Esophagus (tissue), 2 donors: ENCODE measurements around the gene OXCT1. TPM values are rescaled to one million over a fixed set of nuclear protein-coding genes. Genes with fewer than 3 reads are reported as not detected.

ENCODE experiments used
- H3K27ac ChIP-seq, 2 donors: one replicate each; pipeline ENCODE4 v1.5.1; 2013; ENCODE audit warnings: low read depth in 2 of 2, mild to moderate bottlenecking in 2 of 2, inconsistent platforms in 1 of 2, low read length in 1 of 2, moderate library complexity in 1 of 2
- H3K27me3 ChIP-seq, 2 donors: one replicate each; pipeline ENCODE4 v1.6.1; 2013; ENCODE audit warnings: low read length in 2 of 2, control low read depth in 1 of 2, mild to moderate bottlenecking in 1 of 2; ENCODE audit not compliant: insufficient read depth in 2 of 2, control insufficient read depth in 1 of 2
- H3K36me3 ChIP-seq, 2 donors: one replicate each; pipeline ENCODE4 v1.6.1; 2013; ENCODE audit warnings: low read length in 1 of 2; ENCODE audit not compliant: control insufficient read depth in 2 of 2, insufficient read depth in 2 of 2
- H3K4me1 ChIP-seq, 2 donors: one replicate each; pipeline ENCODE4 v1.6.1; 2013; ENCODE audit warnings: low read length in 1 of 2; ENCODE audit not compliant: control insufficient read depth in 2 of 2, insufficient read depth in 2 of 2
- H3K4me3 ChIP-seq, 2 donors: one replicate each; pipeline ENCODE4 v1.5.1; 2013; ENCODE audit warnings: low read length in 2 of 2, mild to moderate bottlenecking in 2 of 2, low read depth in 1 of 2, moderate library complexity in 1 of 2
- H3K9me3 ChIP-seq, 2 donors: one replicate each; pipeline ENCODE4 v1.6.1; 2013; ENCODE audit warnings: mild to moderate bottlenecking in 2 of 2, low read depth in 1 of 2, low read length in 1 of 2, moderate library complexity in 1 of 2; ENCODE audit not compliant: control insufficient read depth in 2 of 2, insufficient read depth in 1 of 2
- WGBS, 2 donors: extraction: QIAGEN DNeasy Blood & Tissue Kit; methylation state at CpG; one replicate each; pipeline ENCODE4 v1.1.7; 2013; 5-methylcytosine and 5-hydroxymethylcytosine counted together
- polyA plus RNA-seq, 2 donors: library from polyadenylated mRNA; stranded (reverse); fragments of 200-250 nt; gene quantifications; one replicate each; pipeline ENCODE4 v1.2.3, GENCODE V29; 2013
- donor health status: healthy with polysubstance abuse.
- donor health status: Bipolar disorder and iron deficiency.

Gene OXCT1
- polyA plus RNA-seq, 2 donors, result 11.4 to 28.6 TPM

DNA sequence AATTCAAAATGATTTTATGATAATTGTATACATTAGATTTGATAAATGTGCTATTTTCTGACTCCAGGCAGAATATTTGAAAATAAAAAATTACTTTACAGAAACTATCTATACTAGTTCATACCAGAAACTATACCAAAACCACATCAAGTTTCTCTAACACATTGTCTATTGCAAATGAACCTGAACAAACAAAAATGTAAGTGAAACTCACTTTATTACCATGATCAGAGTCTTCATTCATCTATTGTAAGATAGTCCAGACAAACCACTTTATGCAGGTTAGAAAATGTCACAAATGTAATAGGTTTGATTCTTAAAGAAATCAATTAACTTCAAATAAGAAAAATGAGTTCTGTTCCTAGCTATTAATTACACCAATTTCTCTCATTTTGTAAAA is 99.4 kb downstream of the OXCT1 start:
- no peaks in the 10 kb centered on the region for H3K27me3 ChIP-seq
- H3K9me3 ChIP-seq, result no peaks in the 10 kb centered on the region
- H3K4me1 ChIP-seq, result no peaks in the 10 kb centered on the region
- H3K4me3 ChIP-seq, result no peak overlapping the region
- H3K27ac ChIP-seq, result no peak overlapping the region
- H3K36me3 ChIP-seq, result no peaks in the 10 kb centered on the region

DNA sequence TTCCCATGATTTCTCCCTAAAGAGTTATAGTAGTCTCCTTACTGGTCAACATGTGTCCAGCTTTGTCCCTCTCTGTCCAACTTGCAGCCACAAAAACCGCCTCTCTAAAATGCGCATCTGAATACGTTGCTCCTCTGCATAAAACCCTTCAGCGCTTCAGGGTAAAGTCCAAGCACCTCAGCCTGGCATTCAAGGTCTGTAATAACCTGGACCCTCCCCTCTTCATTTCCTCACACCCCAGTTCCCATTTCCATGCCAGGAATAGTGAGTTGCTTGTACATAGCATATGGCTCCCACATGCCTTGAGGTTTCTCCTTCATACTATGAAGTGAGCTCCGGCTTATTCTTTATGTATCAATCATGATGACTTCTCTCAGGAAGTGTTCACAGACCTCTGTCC is 101.5 kb downstream of the OXCT1 start:
- Histone ChIP-seq H3K27ac (no peak overlapping the region), H3K27me3 (no peaks in the 10 kb centered on the region), H3K36me3 (no peaks in the 10 kb centered on the region), H3K9me3 (no peaks in the 10 kb centered on the region), H3K4me3 (no peak overlapping the region), H3K4me1 (no peaks in the 10 kb centered on the region)
- WGBS, 2 donors, result 97 to 98% methylated on average over 5 of the region's 5 CpGs

DNA sequence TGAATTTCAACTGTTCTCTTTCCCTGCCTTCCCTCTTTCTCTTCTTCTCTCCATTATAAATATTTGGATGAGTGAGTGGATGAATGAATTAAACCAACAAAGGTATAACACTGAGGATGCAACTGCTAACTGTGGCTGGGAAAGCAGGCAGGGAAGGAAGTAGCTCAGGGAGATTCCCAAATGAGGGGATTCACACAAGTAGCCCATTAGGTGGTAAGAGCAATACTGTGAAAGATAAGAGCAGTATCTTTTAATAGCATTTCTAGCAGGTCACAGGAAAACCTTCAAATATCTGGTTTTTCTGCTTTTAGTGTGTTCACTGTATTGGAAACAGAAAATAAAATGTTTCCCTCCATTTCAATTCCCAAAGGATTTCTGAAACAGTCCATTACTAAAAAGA is 105.6 kb downstream of the OXCT1 start:
- Histone ChIP-seq H3K9me3 (no peaks in the 10 kb centered on the region), H3K4me3 (no peak overlapping the region), H3K4me1 (no peaks in the 10 kb centered on the region), H3K36me3 (no peaks in the 10 kb centered on the region), H3K27me3 (no peaks in the 10 kb centered on the region), H3K27ac (no peak overlapping the region)

DNA sequence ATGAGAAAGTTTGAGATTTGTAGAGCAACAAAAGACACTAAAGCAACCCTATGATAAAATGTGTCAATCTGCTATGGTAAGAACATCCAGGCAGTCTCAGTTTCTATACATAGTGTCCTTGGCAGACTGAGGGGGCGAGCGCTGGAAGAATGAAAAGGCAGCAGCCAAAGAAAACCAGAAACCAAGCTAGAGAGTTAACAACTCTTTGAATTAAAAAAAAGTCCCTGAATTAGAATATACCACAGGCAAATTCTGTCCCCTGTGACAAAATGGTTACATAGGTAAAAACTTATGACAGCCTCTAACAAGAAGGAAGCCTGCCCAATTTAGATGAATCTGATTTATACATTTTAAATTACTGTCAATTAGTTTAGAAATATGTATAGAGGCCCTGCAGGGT is 106.7 kb downstream of the OXCT1 start:
- Histone ChIP-seq H3K36me3 (no peaks in the 10 kb centered on the region), H3K27me3 (no peaks in the 10 kb centered on the region), H3K4me1 (no peaks in the 10 kb centered on the region), H3K9me3 (no peaks in the 10 kb centered on the region), H3K4me3 (no peak overlapping the region), H3K27ac (no peak overlapping the region)
- WGBS, 2 donors, result 90 to 95% methylated on average over 2 of the region's 2 CpGs

DNA sequence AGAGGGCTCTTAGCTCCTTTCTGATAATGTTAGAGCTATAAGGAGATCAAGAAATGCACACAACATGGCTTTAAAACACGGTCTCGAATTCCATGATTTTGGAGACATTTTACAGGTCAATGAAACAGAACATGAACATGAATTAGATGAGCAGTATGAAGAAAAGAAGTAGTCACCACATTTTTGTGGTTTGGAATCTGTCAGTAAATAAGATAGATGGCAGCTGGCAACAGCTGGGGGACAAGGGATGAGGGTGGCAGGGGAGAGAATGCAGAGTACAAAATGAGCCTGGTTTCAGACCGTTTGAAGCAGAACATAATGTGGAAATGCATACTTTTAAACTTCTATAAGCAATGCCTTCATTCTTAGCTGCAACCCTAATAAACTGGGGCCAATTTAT is 107.1 kb downstream of the OXCT1 start:
- H3K4me3 ChIP-seq, result no peak overlapping the region
- H3K27me3 ChIP-seq, result no peaks in the 10 kb centered on the region
- WGBS, 2 donors, result 46 to 62% methylated on average over 3 of the region's 3 CpGs
- H3K4me1 ChIP-seq, result no peaks in the 10 kb centered on the region
- H3K27ac ChIP-seq, result no peak overlapping the region
- no peaks in the 10 kb centered on the region for H3K36me3 ChIP-seq
- H3K9me3 ChIP-seq, result no peaks in the 10 kb centered on the region

DNA sequence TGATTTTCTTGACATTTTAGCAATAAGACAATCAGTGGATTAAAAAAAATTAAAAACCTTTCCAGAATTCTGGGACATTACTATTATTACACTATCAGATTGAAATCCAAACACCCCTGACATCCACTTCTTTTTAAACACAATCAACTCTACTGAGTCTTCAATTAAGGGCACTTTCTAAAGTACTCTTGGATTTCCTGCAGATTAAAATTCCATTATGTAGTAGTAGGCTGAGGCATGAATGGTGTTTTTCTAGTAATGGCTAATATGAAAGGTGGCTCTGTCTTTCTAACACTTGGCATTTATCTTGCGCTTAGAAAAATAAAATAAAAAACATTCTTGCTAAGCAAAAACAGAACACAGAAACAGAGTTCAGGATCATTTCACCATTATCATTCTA is 107.8 kb downstream of the OXCT1 start:
- Histone ChIP-seq H3K36me3 (no peaks in the 10 kb centered on the region), H3K4me1 (no peaks in the 10 kb centered on the region), H3K4me3 (no peak overlapping the region), H3K27me3 (no peaks in the 10 kb centered on the region), H3K27ac (no peak overlapping the region), H3K9me3 (no peaks in the 10 kb centered on the region)
- WGBS, 2 donors, result 89 to 93% methylated on average over 1 of the region's 1 CpG

DNA sequence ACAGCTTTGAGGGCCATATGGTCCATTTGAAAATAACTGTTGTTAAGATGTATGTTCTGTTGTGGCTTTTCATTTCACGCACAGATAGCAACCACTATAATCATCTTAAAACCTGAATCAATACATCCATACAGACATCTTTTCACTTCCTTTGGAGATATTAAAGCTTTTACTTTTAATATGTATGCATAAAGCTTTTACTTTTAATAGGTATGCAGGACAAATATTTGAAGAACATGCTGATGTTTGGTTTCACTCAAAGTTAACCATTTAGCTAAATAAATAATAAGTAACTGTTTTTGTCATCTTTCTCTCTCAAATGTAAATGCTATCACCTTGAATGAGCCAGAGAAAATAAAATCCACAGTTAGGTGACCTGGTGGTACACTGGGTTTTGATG is 108.6 kb downstream of the OXCT1 start:
- no peak overlapping the region for H3K27ac ChIP-seq
- H3K4me3 ChIP-seq, result no peak overlapping the region
- H3K27me3 ChIP-seq, result no peaks in the 10 kb centered on the region
- WGBS, 2 donors, result 80 to 92% methylated on average over 1 of the region's 1 CpG
- H3K36me3 ChIP-seq, result peaks cover 0 to 3% of the 10 kb centered on the region in 2 donors
- no peaks in the 10 kb centered on the region for H3K4me1 ChIP-seq
- no peaks in the 10 kb centered on the region for H3K9me3 ChIP-seq

DNA sequence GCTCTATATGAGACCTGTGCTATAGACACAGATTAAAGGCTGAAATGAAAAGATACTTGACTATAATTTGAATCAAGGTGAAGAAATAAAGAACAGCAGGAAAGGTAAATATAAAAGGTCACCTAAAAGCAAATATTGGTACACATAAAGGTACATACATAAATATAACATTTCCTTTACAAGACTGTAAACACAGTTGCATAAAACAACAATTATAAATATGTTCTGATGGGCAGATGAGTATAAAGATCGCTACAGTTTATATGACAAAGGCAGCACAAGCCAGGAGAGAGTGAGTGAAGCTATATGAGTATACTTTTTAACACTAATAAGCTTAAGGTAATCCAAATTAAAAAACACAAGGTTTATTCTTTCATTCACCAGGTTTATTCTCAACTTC is 114.5 kb downstream of the OXCT1 start:
- H3K9me3 ChIP-seq, result no peaks in the 10 kb centered on the region
- H3K4me3 ChIP-seq, result no peak overlapping the region
- peaks cover 0 to 5% of the 10 kb centered on the region in 2 donors for H3K36me3 ChIP-seq
- WGBS, 2 donors, result 94 to 97% methylated on average over 1 of the region's 1 CpG
- H3K27ac ChIP-seq, result no peak overlapping the region
- H3K4me1 ChIP-seq, result no peaks in the 10 kb centered on the region
- no peaks in the 10 kb centered on the region for H3K27me3 ChIP-seq

DNA sequence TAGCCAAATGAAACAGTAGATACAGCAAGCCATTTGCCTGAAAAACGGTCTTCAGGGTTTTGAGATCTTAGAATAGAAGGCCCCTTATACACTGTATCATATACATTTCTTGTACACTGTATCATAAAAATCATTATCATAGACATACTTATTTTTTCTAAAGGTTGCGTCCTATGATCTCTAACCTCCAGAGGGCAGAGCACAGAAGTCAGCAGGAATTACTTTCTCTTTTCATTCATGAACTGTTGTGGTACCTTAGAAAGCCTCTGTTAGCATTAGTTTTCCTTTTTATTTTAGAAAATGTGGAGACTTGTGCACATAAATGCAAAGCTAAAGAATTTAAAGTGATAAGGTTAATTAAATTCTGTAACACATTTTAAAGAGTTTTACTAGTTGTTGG is 115.4 kb downstream of the OXCT1 start:
- Histone ChIP-seq H3K4me1 (no peaks in the 10 kb centered on the region), H3K36me3 (peaks cover 0 to 5% of the 10 kb centered on the region in 2 donors), H3K4me3 (no peak overlapping the region), H3K9me3 (no peaks in the 10 kb centered on the region), H3K27ac (no peak overlapping the region), H3K27me3 (no peaks in the 10 kb centered on the region)
- 87 to 91% methylated on average over 2 of the region's 2 CpGs for WGBS, 2 donors

DNA sequence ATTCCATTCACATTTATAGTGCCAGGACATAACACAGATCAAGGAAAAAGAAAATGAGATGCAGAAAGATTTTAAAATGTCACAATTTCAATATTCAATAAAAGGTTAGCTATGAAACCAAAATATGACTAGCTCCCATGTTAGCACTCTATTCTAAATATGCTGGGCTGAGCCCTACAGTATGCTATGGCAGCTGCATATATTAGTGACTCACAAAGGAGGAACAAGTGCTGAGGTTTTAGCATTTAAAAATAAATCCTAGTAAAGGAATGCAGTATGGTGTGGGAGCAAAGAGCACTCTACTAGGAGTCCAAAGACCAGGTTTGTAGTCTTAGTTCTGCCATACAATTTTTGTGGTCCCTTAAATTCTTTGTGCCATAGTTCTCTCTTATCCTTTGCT is 118.4 kb downstream of the OXCT1 start:
- Histone ChIP-seq H3K36me3 (peaks cover 0 to 7% of the 10 kb centered on the region in 2 donors), H3K4me3 (no peak overlapping the region), H3K4me1 (no peaks in the 10 kb centered on the region), H3K27me3 (no peaks in the 10 kb centered on the region), H3K27ac (no peak overlapping the region), H3K9me3 (no peaks in the 10 kb centered on the region)
